Activated CD8-positive, alpha-beta memory T cell treated with anti-CD3 and anti-CD28 coated beads for 36 hours (primary cell): ENCODE measurements around the gene SERTM1. TPM values are rescaled to one million over a fixed set of nuclear protein-coding genes. Genes with fewer than 3 reads are reported as not detected.

Experiments
- CTCF ChIA-PET: fragments of 350-600 bp; sonication (Branson Sonifier 250); formaldehyde crosslinking; loops from one replicate; lab custom pipeline; 2021; ENCODE audit warnings: antibody characterized with exemption; lab: Charles Lee
- POLR2A ChIA-PET: fragments of 350-600 bp; sonication (Branson Sonifier 250); formaldehyde crosslinking; loops from one replicate; lab custom pipeline; 2021; ENCODE audit warnings: antibody characterized with exemption; lab: Charles Lee
- total RNA-seq, 2 experiments: library from RNA; stranded (reverse); gene quantifications; one replicate each; pipeline ENCODE4 v1.2.3, GENCODE V29; 2021

Gene SERTM1
- total RNA-seq, result not detected

DNA sequence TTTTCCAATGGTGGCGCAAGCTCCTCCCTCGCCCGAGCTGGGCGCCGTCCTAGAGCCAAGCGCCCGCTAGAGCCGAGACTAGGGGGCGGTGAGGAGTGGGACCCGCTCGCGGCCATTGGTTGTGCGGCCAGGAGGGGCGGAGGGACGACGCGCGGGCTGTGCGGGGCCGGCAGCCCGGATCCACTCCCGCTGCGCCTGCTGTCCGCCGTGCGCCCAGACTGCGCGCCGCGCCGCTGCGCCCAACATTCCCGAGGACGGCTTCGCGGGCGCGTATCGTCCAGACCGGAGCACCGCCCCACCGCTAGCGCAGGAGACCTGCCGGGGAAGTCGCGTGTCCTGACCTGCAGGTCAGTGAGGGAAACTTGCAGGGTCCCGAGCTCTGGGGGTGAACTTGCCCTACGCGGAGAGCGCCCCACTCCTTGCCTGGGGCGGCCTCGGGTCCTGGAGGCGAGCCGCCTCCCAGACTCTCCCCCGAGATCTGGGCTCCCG, at the start of gene SERTM1:
Gene SERTM1, plus strand, starts transcription at position 183 of the 489 bp plus-strand sequence. CDS start 21,059 bp downstream, outside the sequence.
- ChIA-PET CTCF (no interaction called here), POLR2A (no interaction called here)

DNA sequence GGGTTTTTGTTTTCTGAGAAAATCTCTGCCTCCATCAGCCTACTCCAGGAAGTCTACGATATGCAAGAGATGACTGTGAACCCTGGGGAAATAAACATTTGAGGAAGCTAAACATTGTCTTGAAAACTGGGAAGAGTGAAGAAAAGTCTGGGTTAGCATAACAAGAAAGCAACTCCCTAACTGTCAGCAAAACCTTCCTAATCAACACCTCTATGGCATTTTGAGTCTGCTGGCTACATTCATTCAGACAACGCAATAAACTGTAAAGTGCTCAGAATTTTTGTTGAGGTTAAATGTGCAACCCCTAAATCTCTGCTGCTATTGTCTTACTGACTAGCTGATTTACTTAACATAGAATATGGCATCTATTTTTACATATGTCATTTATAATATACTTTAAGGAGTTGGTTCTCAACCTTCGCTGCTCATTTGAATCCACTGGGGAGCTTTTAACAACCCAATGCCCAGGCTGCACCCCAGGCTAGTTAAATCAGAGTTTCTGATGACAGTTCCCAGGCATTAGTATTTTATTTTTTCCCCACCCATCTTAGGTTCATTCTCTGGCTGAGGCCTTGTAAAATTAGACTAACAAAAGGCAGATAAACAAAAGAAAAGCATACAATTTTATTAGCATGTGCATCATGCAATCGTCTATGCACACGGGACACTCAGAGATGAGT, 45.3 kb upstream of the SERTM1 start:
- ChIA-PET CTCF (no interaction called here), POLR2A (no interaction called here)

DNA sequence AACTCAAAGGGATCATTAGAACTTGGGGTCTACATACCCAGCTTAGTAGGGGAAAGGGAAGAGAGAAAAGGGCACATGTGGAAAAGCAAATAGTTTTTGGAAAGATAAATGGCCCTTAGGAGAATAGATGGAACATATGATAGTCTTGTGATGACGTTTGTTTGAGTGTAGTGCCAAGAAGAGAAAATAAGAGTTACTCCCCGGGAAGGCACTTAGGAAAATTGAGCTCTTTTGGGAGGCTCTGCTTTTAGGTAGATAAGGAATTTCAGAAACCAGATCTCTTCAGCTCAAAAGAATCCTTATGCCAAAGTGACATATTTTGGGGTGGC, 44.8 kb upstream of the SERTM1 start:
- POLR2A ChIA-PET, result no interaction called here
- CTCF ChIA-PET, result no interaction called here

DNA sequence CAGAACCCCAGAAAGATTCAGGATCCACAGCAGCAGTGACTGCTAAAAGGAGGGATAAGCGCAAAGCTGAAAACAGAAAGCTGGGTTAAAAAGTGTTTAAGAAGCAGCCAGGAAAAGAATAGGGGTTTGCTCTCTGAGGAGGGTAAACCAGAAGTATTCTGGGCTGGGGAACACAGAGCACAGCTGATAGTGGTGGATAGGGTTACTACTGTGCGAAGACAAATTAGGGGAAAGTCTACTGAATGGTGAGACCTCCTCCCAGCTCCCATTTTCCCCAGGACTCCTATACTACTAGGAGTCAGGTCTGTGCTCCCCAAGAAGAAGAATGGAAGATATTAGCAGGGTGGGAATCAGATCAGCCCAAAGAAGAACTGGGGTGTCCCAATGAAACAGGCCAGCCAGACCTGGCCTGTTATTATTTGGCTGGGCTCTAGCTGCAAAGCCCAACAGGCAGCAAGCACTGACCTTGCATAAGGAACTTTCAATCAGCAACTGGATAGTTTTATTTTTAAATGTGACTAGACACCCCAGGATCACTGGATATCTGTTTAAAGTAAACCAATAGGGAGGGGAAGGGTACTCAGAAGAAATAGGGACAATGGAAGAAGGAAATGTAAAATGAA, 43.5 kb upstream of the SERTM1 start:
- ChIA-PET POLR2A (no interaction called here), CTCF (no interaction called here)

DNA sequence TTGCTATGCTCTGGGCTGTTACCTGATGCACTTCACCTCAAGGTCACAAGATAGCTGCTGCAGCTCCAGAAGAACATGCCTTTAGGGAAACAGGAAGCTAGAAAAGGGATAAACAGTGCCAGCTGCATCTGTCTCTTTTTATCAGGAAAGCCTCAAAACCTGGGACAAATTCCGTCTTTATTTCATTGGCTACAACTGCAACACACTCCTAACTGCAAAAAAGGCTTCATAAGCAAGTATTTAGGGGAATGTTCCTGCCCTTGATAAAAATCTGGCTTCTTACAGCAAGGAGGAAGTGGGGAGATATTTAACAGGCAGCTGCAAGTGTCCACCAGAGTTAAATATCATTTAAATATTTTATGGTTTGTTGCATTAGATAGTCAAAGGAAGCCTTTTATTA, 34.2 kb upstream of the SERTM1 start:
- ChIA-PET POLR2A (no interaction called here), CTCF (no interaction called here)

DNA sequence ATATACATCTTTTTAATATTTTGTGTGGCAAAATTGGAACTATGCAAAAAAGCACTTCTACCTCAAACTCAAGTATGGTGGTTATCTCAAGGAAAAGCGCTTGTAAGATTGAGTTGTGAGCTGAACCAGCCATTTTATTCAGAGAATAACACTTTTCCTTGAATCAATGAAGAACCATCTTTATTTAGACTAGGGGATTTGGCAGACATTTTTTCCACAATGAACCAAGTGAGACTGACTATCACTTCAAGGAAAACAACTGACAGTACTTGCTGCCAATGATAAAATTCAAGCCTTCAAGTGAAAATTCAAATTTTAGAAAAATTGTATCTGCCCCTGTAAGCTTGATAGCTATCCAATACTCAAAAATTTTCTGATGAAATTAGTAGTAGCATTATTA, 23.2 kb upstream of the SERTM1 start:
- POLR2A ChIA-PET, result no interaction called here
- CTCF ChIA-PET, result no interaction called here

DNA sequence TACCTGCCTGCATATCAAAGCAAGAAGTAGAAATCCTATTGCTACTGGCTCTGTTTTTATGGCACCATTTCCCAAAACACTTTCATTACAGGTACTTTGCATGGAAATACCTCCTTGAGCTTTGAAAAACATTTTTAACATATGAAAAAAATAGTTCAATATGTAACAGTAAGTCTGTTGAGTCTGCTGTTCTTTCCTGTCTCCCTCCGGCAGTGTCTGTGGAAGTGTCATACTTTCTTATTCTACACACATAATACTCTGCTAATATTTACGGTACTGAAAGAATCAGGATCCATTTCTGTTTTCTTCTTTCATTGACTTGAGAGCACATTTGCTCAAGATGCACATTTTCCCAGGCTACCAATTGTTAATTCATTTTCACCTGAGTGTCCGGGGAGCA, 8.2 kb upstream of the SERTM1 start:
- CTCF ChIA-PET, result no interaction called here

DNA sequence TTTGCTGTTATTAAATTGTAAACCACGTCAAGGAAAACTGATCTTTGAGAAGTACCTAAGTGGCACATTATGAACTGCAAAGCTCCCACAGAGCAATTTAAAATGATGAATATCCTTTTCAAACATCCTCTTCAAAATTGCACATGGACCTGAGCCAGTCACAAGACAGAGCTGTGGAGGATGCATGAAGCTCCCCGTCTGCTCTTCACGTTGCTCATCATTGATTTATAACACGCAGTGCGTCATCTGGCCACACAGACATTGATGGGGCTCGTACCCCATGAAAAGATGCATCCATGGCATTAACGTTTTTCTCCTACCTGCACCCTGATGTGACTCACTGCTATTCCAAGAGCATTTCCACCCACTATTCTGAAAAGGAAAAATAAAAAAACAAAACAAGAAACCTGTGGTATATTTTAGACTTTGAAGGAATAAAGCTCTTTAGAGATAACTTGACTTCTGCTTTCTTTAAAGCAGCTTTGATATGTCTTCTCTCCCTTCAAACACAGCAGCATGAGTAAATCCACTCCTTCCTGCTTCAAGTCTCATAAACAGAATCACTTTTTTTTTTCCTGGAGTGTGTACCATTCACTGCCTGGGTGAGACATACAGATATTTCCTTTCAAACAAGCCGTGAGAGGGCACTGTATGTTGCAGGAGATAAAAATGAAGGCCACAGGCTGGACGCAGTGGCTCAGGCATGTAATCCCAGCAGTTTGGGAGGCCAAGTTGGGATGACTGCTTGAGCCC, 7.2 kb upstream of the SERTM1 start:
- POLR2A ChIA-PET, result no interaction called here
- CTCF ChIA-PET, result no interaction called here

More for the DNA sequence above, 8.2 kb upstream of the SERTM1 start:
- POLR2A ChIA-PET, result no interaction called here

DNA sequence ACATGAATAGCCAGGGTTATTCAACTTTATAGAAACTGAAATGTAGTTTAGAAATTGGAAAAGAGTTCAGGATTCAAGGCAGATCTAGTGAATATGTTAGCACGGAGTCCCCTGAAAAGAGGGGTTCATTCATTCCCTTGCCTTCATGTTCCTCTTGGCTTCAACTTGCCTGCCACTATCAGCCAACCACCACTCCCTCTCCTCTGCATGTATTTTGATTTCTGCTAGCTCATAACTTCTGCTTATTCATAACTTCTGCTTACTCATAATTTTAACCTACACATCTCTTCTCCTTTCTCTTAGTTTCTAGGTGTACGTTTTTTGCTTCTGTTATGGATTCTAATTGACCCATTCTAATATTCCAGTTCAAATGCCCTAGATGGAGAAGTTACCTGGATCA, 5.5 kb upstream of the SERTM1 start:
- CTCF ChIA-PET, result no interaction called here
- POLR2A ChIA-PET, result no interaction called here

DNA sequence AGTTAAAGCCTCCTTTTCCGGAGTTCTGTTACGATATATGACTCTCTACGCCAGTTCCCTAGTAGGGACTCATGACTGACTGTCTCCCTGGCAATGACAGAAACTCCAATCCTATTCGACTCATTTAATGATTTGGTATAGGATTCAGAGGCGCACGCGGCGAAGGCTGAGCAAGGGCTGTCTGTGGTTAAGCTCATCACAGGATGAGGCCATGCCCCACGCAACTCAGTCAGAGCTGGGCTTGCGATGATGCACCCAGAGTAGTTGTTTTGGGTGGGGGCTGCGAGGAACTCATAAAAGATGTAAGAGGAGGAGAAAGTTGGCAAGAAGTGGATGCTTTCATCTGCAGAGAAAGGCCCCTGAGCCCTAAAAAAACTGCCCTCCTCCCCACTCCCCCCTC, 468 bp upstream of the SERTM1 start:
- POLR2A ChIA-PET, result no interaction called here
- CTCF ChIA-PET, result no interaction called here

DNA sequence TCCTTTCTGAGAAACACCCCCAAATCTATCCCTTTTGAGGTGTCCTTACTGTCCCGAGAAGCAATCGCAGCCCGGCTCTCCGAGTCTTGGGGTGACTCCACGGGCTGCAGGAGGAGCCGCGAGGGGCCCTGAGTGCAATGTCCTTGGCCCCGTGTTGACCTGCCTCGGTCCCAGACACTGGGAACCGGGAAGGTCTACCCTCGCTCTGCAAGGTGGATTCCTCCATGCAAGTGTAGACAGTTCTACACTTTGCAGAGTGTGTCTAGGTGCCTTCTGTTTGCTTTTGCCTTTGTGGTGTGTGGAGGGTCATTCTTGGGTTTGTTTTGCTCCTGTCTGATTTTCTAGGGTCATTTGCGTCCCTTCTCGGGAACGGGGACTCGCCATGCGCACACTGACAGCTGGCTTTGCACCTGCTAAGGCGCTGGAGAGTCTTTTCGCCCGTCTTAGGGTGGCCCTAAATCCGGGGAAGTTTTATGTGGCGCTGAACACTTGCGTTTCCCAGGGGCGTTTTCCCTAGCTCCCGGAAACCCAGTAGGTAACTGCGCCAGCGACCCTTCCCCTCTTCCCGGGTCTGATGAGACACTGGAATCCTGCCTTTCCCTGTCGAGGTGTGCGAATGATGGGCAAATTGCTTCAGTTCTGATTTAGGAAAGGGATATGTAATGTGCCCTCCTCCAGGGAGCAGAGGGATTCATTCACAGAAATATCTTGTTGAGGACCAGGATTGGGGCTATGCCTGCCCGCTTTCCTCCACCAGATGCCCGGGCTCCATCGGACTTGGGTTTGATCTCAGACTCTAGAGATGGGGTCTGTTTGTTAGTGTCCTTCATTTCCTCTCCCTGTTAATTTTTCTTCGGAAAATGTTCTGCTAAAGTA, 755 bp downstream of the SERTM1 start:
- CTCF ChIA-PET, result no interaction called here
- POLR2A ChIA-PET, result no interaction called here

DNA sequence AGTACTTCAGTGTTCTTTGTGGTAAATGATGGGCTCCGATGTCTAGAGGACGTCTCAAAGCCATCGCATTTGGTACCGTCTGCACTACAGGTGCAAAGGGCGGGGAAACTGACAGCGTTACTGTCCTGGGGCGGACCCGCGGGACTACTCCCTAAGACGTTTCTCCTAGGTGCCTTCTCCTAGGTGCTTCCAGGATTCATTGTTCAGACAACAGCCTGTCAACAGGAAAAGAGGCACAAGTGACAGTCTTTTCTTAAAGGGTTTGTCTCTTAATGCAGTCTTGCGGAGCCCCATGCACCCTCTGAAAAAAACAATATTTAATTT, 1.4 kb downstream of the SERTM1 start:
- CTCF ChIA-PET, result no interaction called here
- POLR2A ChIA-PET, result no interaction called here

DNA sequence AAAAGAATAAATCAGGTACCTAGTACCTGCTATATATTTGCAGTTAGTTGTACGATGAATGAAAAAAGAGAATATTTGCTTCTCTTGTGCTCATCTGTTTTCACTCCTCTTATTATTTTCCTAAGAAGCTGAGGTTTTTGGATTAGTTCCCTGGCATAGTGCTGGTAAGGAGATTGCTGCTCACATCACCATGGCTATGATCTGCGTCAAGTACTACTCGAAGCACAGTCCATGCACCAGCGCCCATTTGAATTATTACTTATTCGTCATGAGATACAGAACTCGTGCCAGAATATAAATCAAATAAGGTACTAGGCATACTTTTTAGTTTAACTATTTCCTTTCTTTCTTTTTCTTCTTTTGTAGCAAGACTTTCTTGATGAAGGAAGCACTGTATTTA, 7.1 kb downstream of the SERTM1 start:
- ChIA-PET POLR2A (no interaction called here), CTCF (no interaction called here)

DNA sequence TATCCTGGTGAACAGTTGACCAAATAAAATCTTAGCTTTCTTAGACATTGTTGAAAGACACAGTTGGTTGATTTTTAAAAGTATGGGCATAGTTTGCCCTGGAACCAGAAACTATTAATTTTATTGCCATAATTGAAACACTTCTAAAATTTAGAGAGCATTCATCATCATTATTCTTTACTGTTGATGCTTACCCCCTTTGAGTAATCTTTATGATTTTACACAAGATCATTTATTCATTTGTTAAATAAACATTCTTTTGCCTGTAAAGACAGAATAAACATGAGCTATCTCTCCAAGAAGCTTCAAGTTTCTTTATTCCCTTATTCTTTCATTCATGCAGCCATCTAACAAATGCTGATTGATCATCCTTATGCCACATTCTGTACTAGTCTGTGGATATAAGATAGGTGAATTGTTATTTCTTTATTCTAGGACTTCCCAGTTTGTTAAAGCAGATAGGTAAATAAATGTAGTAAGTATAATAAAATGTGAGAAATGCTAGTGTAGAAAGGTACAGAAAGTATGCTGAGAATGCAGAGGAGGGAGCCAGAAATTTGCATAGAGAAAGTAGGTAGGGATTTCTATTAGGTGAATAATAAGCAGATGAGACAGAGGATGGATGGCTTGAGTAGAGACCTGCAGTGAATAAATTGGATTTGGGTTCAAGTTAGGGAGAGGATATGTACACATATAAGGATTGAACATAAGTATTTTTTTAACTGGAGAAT, 8.2 kb downstream of the SERTM1 start:
- CTCF ChIA-PET, result no interaction called here
- POLR2A ChIA-PET, result no interaction called here

DNA sequence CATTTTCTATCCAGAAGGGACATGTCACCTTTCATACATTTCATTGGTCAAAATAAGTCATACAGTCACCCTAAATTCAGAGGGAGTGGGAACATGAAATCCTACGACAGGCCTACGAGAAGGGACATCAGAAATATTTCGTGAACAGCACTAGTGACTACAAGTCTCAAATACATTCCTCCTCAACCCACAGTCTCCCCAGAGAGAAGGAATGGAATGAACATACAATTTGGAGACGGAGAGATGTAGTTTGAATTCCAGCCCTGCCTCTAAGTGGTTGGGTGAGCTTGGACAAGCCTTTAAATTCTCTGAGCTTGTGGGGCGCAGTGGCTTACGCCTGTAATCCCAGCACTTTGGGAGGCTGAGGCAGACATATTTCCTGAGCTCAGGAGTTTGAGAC, 9.9 kb downstream of the SERTM1 start:
- ChIA-PET CTCF (no interaction called here), POLR2A (no interaction called here)

DNA sequence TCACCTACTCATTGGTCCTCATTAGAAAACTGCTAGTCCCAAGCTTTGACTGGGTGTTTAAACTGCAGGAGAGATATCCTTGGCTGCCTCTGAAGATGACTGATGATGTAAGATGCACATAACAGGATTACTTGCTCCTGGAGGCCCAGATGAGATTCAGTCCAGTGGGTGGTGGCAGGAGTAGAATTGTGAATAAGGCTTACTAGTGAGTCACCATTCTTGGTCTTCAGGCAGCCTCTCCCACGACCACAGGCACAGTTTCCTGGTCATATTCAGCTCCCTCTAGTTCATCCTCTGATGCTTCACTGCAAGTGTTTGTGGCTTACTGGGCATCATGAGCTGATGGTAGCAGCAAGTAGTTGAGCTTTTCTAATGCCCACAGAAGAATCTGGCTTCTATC, 12.1 kb downstream of the SERTM1 start:
- CTCF ChIA-PET, result no interaction called here
- POLR2A ChIA-PET, result no interaction called here

DNA sequence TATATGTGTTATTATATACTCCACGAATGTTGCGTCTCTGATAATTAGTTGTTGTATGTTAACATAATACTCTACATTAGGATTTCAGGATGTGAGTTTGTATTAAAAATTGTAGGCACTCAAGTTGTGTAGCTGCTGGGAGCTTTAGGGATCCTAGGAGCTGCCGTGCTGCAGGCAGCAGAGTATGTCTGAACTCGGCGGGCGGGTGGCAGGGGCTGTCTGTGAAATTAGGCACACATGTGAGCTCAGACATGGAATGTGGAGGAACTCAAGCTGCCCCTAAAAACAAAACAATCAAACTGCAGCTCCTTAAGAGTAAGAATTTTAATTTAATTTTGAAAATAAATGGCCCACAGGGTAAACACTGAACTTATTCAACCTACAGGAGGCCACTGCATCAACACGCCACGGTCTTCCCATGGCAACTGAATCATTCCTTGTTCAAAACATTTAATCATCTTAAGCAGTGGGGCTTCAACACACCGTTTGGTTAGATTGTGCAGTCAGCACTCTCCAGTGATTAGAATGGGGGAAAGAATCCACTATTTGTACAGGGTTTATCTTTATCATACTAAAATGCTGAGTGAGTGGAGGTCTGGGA, 22.7 kb downstream of the SERTM1 start:
- CTCF ChIA-PET, result no interaction called here
- POLR2A ChIA-PET, result no interaction called here

DNA sequence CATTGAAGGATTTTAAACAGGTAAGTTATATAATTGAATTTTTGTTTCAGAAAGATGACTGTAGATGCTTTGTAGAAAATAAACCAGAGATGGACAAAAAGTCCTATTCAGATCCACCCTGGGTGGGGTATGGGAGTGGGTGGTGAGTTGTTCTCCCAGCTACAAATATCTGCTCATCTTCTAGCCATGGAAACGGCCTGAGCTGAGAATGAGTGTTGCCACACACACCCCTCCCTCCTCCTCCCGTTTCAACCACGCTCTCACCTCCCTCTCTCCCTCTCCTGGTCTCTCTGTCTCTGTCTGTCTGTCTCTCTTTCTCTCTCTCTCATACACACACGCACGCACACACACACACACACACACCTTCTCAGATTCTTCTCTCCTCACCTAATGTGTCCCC, 26.4 kb downstream of the SERTM1 start:
- POLR2A ChIA-PET, result no interaction called here
- CTCF ChIA-PET, result no interaction called here

DNA sequence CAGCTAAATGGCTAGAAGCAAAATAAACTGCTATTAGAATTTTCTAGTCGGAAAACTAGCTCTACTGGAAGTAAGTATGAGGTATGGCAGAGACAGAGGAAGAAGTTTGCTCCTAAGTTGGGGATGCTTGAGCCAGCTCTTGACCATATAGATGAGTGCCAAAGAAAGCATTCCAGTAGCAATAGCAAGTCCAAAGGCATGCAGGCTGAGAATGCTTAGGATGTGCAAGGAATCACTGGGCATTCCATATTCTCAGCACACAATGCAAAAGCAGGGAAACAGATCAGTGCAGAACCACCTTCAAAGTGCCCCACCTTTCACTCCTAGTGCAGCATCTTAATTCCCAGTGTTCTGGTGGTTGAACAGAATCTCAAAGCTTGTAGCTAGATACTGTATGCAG, 32.9 kb downstream of the SERTM1 start:
- POLR2A ChIA-PET, result no interaction called here
- CTCF ChIA-PET, result no interaction called here
